Embryonic facial prominence (tissue), 1 donor: ENCODE results near the gene RPL38.

Source experiments
- DNase-seq: peaks from one replicate; pipeline ENCODE4 v3.0.0-alpha.2; 2016; ENCODE audit errors: extremely low spot score

RPL38 gene

DNA sequence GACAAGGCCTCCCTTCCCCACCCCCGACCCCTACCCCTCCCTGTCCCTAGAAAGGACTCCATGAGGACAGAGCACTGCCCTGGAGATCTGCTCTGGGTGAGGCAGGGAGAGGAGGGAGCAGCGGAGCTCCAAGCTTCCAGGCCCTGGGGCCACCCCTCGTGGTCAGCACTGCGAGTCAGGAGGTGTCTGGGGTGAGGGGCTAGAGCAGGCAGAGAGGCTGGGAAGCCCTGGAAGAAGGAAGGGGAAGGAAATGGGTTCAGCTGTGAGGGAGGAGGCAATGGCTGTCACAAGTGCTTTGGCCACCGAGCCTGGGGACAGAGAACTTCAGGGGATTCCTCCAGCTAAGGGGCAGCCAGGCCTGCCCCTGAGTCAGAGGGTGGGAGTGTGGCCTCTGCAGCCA, 42.4 kb downstream of the RPL38 start:
- DNase-seq: no peak

GRCh38 chr17:74249590-74250270, 46.3 kb downstream of the RPL38 start:
- no peak for DNase-seq

- no peak for DNase-seq
These were observed 47.0 kb downstream of the RPL38 start for GRCh38 chr17:74250324-74250995.

DNA sequence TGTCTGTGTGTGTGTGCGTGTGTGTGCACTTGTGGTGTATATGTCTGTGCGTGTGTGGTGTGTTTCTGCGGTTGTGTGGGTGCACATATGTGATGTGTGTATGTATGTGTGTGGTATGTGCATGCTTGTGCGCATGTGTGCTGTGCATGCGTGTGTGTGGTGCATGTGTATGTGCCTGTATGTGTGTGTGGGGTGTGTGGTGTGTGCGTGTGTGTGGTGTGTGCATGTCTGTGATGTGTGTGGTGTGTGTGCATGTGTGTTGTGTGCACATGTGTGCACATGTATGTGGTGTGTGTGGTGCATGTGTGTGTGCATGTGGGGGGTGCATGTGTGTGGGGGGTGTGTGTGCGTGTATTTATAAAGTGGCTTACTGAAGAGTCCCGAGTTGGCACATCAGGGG, 47.6 kb downstream of the RPL38 start:
- DNase-seq: no peak

DNA sequence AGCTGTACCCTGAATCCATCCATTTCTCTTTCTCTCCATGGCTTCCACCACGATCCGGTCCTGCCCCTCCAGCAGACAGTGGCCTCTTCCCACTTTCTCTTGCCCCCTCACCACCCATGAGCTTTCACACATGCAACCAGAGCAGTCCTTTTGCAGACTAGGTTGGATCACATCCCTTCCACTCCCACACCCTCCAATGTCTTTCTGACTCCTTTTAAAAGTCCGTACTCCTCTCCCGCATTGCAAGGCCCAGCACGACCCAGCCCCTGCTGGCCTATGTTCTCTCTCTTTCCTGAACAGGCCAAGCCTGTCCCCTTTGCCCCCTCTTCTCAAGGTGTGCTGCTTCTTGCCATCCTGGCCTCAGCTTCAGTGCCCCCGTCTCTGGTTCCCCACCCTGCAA, 48.1 kb downstream of the RPL38 start:
- DNase-seq: no peak

DNA sequence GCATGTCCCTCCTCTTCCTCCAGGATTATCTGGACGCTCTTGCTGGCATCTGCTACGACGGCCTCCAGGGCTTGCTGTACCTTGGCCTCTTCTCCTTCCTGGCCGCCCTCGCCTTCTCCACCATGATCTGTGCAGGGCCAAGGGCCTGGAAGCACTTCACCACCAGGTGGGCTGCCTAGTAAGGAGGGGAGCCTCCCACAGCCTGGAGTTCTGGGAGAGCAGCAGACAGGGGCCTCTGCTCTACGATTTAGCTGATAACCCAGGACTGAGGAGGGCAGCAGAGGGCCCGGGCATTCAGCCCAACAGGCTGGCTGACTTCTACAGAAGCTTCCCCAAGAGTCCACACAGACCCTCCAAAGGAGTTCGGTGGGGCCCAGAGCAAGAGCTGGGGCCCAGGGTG, 48.7 kb downstream of the RPL38 start:
- DNase-seq: no peak

DNA sequence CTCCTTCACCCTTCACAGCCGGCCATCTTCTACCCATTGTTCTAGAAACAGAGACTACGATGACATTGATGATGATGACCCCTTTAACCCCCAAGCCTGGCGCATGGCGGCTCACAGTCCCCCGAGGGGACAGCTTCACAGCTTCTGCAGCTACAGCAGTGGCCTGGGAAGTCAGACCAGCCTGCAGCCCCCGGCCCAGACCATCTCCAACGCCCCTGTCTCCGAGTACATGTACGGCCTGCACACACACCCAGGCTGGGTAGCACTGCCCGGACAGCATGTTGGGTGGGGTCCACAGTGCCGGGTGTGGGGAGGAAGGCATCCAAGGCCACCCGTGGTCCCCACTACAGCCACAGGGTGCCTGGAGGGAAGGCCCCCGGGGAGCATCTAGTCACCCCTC, 49.6 kb downstream of the RPL38 start:
- DNase-seq: no peak

DNA sequence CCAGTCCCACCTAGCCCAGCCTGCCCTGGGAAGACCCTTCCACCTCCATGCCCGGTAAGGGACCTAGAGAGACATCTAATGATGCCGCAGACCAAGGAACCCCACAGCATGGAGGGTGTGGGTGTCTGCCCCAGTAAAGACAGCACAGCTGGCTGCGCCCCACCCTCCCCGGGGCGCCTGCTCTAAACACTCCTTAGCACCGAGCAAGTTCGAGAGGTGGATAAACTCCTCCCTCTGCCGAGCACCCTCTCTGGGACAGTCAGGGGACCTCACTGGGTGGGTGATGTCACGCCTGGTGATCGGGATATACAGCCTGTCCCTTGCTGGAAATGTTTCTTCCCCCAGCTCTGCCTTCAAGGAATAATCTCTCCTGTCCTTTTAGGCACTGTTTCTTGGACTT, 53.8 kb downstream of the RPL38 start:
- no peak for DNase-seq

- no peak for DNase-seq
These were observed 56.4 kb downstream of the RPL38 start for GRCh38 chr17:74259667-74260524.
